HG03460 (cell line): ENCODE results near the gene FGF11.

Experiments used
- ATAC-seq: cut with Tn5 transposase; IDR thresholded peaks from one replicate; pipeline ENCODE4 v1.9.1; 2021; ENCODE audit not compliant: unreplicated experiment

FGF11 gene

GRCh38 chr17:7439462-7440112 lies at the start of gene FGF11:
Gene FGF11, plus strand, starts transcription at chr17:7439512. Its CDS starts 109 bp downstream, at chr17:7439621.
- no peak for ATAC-seq

DNA sequence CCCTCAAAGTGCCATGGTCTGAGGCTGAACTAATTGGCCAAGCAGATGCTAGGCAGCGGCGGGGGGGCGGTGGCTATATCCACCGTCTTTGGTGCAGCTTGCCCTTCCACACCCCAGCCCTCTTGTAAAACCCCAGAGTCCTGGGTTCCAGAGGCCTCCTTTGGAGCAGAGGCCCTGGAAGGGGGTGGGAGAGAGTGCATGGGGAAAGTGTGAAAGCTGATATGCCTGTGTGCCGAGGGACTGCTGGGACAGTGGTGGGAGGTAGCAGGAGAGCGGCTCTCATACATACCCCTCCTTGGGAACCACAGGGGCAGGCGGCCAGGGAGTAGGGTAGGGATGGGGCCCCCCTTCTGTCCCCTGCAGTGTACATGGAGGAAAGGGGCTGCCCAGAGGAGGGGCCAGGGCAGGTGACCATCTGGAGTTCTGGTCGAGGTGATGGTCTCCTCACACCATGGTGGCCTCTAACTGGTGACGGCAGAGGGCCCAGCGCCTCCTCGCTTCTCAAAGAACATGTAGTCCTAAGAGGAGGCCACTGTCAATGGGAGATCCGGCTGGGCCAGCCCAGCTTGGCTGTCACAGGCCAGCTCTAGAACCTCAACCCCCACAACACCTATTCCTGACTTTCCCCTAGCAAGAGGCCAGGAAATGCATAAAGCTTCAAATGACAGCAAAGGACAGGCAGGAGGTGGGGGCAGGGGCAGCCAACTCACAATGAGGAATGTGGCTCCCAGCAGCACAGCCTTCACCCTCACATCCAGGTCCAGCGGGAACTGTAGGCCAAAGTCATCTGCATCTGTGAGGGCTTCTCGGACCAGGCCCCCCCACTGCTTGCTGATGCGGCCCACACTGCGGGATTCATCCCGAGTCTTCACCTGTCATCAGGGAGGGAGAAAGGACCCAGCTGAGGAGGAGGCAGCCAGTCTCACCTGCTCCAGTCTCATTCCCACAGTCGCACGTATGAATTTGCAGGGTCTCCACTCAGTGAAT lies 49.1 kb upstream of the FGF11 start:
- ATAC-seq, result no peak

- ATAC-seq, result no peak
Observed at GRCh38 chr17:7391307-7391706, 48.0 kb upstream of the FGF11 start.

- no peak for ATAC-seq
Observed at GRCh38 chr17:7392696-7393612, 46.4 kb upstream of the FGF11 start.

GRCh38 chr17:7393613-7394451 lies 45.5 kb upstream of the FGF11 start:
- ATAC-seq, result peak; percentile 43

GRCh38 chr17:7394452-7395191 lies 44.7 kb upstream of the FGF11 start, which contains the start of gene PLSCR3:
Gene PLSCR3, minus strand, starts transcription at chr17:7394525. Its CDS starts 415 bp downstream, at chr17:7394110.
- ATAC-seq, result peak; percentile 68

DNA sequence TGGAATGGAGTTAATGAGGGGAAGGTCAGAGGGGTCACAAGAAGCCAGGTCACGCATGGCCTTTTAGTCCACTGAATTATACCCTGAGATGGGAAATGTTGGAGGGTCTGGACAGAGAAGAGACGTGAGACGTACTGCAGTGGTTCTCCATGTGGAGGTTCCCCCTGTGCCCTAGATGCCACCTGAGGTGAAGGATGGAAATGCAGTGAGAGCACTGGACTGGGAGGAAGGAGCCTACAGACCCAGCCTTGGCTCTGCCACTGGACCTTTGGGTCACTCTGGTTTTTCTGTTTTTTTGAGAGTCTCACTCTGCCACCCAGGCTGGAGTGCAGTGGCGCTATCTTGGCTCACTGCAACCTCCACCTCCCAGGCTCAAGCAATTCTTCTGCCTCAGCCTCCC lies 43.2 kb upstream of the FGF11 start:
- no peak for ATAC-seq

DNA sequence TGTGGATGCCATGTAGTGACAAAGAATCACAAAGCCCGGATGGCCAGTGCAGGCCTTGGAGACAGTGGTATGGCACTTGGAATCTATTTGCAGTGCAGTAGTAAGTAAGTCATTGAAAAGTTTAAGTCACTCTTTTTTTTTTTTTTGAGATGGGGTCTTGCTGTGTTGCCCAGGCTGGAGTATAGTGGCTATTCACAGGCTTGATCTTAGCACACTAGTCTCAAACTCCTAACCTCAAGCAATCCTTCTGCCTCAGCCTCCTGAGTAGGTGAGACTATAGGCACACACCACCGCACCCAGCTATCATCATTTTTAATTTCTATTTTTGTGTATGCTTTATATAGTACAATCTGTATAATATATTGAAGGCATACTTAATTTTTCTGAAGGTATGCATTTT lies 40.7 kb upstream of the FGF11 start:
- no peak for ATAC-seq

DNA sequence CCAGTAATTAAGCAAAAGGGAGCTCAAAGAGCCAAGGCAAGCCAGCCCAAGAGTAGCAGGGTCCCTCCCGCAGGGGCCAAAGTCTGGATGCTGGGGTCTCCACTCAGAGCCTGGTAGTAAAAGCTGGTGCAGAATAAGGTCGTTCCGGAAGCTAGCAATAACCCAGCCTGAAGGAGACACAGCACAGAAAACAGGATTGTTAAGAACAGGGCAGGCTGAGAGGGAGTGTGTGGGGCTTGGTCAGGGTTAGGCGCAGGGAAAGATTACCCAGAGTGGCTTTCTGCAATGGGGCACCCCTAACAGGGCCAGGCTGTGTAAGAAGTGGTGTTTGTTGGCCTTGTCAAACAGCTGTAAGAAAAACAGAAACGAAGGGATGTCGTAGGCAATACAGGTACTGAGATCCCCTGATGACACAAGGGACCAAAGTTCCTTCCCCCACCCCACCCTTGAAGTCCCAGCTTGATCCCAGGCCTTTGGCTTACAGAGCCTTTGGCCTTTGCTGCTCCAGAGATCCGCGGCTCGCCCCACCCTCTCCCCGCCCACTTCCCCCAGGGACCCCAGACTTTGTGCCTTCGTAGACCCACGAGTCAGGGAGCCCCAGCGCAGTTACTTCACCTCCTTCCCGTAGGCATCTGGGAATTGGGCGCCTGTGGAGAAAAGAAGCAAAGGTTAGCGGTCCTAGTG lies 36.1 kb upstream of the FGF11 start:
- no peak for ATAC-seq

DNA sequence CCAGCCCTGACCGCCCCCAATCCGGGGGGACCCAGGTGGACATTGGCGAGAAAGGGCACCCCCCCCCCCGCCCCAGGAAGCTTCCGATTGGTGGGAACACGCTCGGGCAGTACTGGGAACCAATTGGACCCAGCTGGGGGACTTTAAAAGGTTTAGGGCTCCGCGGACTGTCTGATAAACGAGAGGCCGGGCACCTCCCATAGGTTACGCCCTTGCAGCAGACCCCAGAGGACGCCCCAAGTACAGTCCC lies 35.7 kb upstream of the FGF11 start:
- peak; percentile 20 for ATAC-seq

- peak; percentile 91 for ATAC-seq
Observed at GRCh38 chr17:7403977-7404736, 35.2 kb upstream of the FGF11 start, which contains the start of gene TMEM256. Gene TMEM256, minus strand, starts transcription at chr17:7404097. Its CDS starts 13 bp downstream, at chr17:7404084.

DNA sequence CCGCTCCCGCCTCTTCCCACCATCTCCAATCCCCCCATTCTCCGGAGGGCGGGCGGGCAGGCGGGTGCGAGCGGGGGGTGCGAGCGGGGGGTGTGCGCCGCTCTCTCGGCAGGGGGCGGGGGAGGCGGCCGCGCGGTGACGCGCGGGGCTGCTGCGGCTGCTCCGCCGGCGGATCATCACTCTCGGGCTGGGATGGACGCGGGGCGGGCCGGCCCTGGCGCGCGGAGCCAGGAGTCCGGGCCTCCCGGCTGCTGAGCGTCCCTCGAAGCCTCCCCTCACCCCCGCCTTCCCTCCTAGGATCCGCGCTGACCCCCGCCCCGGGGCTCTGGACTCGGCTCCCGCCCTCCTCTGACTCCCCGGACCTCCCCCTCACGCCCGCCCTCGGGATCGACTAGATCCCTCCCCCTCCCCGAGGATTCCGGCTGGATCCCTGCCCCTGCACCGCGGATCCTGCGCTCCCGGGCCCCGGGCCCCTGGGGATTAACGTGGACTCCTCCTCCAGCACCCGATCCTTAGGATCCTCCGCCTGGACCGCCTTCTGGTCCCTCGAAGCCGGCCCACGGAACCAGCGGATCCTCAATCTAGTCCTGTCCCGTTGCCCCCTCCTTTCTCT lies 34.5 kb upstream of the FGF11 start:
- peak; percentile 4 for ATAC-seq

- ATAC-seq, result no peak
Observed at GRCh38 chr17:7405350-7406234, 33.7 kb upstream of the FGF11 start.

GRCh38 chr17:7406235-7406825 lies 33.0 kb upstream of the FGF11 start:
- no peak for ATAC-seq

GRCh38 chr17:7407082-7407481 lies 32.2 kb upstream of the FGF11 start:
- ATAC-seq, result no peak

GRCh38 chr17:7407485-7408251 lies 31.6 kb upstream of the FGF11 start, which contains the start of gene NLGN2:
Gene NLGN2, plus strand, starts transcription at chr17:7407845. Its CDS starts 411 bp downstream, at chr17:7408256.
- no peak for ATAC-seq
